ENCODE results near the gene LPCAT4. TPM values are rescaled to one million over a fixed set of nuclear protein-coding genes. Genes with fewer than 3 reads are reported as not detected.

The LPCAT4 gene
- total and polyA plus RNA-seq, 2 of the 8 experiments (the other 6 are each of a cell fraction or from before 2014, with no cell fraction given): 69.3 to 109 TPM

GRCh38 chr15:34348735-34349300, 18.2 kb downstream of the LPCAT4 start:
- Histone ChIP-seq H3K36me3 (ENCODE audit: control insufficient read depth in 2 of 4, insufficient read depth in 4 of 4, low read length in 3 of 4) (no peaks in the 10 kb centered on the region), H3K9me3 (ENCODE audit: insufficient read depth in 2 of 2, low read depth in 1 of 2, low read length in 1 of 2) (no peaks in the 10 kb centered on the region), H3K23ac (ENCODE audit: insufficient read length) (no peak overlapping the region), H3K79me2 (ENCODE audit: control insufficient read depth in 1 of 2, insufficient read depth in 2 of 2, low read length in 2 of 2) (no peaks in the 10 kb centered on the region), H3K4ac (replicated peaks; ENCODE audit: insufficient read length, low read depth, low read length) (no peak overlapping the region), H3K23me2 (ENCODE audit: low read depth, low read length) (no peaks in the 10 kb centered on the region), H2BK12ac (ENCODE audit: low read depth, low read length) (no peak overlapping the region), H3K27ac (ENCODE audit: low read depth, low read length) (no peak overlapping the region), H3K79me1 (ENCODE audit: low read depth, low read length) (no peaks in the 10 kb centered on the region), H3K4me2 (ENCODE audit: insufficient read depth in 1 of 2, low read depth in 2 of 2, low read length in 2 of 2) (no peak overlapping the region), H2AFZ (ENCODE audit: low read length) (no peak overlapping the region), H3K27me3 (replicated peaks in 1 of 4; ENCODE audit: control insufficient read depth in 3 of 4, extremely low read depth in 1 of 4, insufficient read depth in 3 of 4, low read length in 3 of 4) (no peaks in the 10 kb centered on the region), H4K8ac (ENCODE audit: extremely low read depth, insufficient read depth, low read length) (no peak overlapping the region), H3K56ac (replicated peaks; ENCODE audit: insufficient read length, low read depth, low read length) (no peak overlapping the region), H4K20me1 (replicated peaks in 1 of 2; ENCODE audit: control insufficient read depth in 1 of 2, insufficient read depth in 2 of 2, low read length in 2 of 2) (no peaks in the 10 kb centered on the region), H2BK15ac (ENCODE audit: low read length) (no peak overlapping the region), H3K4me3 (ENCODE audit: extremely low read depth in 1 of 4, insufficient read depth in 2 of 4, low read depth in 3 of 4, low read length in 4 of 4) (no peak overlapping the region), H4K5ac (ENCODE audit: insufficient read length, low read depth, low read length) (no peak overlapping the region), H3K9ac (replicated peaks in 1 of 4; ENCODE audit: extremely low read depth in 1 of 4, low read depth in 3 of 4, low read length in 3 of 4) (no peak overlapping the region), H3K18ac (ENCODE audit: extremely low read depth, low read length) (no peak overlapping the region), H2AK5ac (ENCODE audit: low read depth, low read length) (no peak overlapping the region), H2BK120ac (replicated peaks; ENCODE audit: low read depth, low read length) (no peak overlapping the region), H2BK5ac (ENCODE audit: low read depth, low read length) (no peak overlapping the region), H3K4me1 (replicated peaks in 1 of 4; ENCODE audit: control insufficient read depth in 3 of 4, insufficient read depth in 4 of 4, low read length in 3 of 4) (peaks cover 8 to 11% (median 10%) of the 10 kb centered on the region in 4 experiments; a peak in 6 of 7 replicates), H2BK20ac (ENCODE audit: low read length) (no peak overlapping the region), H3K14ac (ENCODE audit: insufficient read length) (no peak overlapping the region), H4K91ac (replicated peaks; ENCODE audit: insufficient read length, low read length) (no peak overlapping the region)
- WGBS, 2 experiments (ENCODE audit: extremely low coverage in 1 of 2, insufficient coverage in 1 of 2, insufficient read length in 1 of 2, insufficient replicate concordance in 2 of 2, low coverage in 1 of 2, low lambda C conversion rate in 2 of 2, missing lambda C conversion rate in 1 of 2): 79% methylated on average over 1 of the region's 1 CpG; no CpG with 5 or more reads in 1 of the 2 experiments
- DNase-seq (ENCODE audit: low read depth in 1 of 2, low spot score in 2 of 2) (peak in 1 of 2 experiments; percentile 4), FAIRE-seq (no peak)
- ChIA-PET CTCF (ENCODE audit: partially characterized antibody) (interaction anchor here (1.3 to 1.4 kb wide), 2 partner anchors 9 to 10 kb away, joined by 4 read pairs; no protein-coding TSS in a partner anchor), POLR2A (ENCODE audit: partially characterized antibody) (interaction anchor here (0.9 to 1.5 kb wide), 3 partner anchors 11 to 13 kb away, joined by 3 to 4 read pairs (median 4); partner anchors contain the start of gene SLC12A6)
- TF ChIP-seq SP2 (IDR thresholded peaks at IDR 0.05; ENCODE audit: low read length) (no peak), HDAC2 (IDR thresholded peaks at IDR 0.05; ENCODE audit: borderline replicate concordance in 1 of 2, low read depth in 2 of 2, low read length in 2 of 2) (no peak), ATF2 (IDR thresholded peaks at IDR 0.05; ENCODE audit: low read length) (no peak), NRF1 (IDR thresholded peaks at IDR 0.05; ENCODE audit: low read depth, low read length) (no peak), GABPA (IDR thresholded peaks at IDR 0.05; ENCODE audit: borderline replicate concordance, insufficient read depth, low read length) (no peak), BACH1 (IDR thresholded peaks at IDR 0.05; ENCODE audit: low read length) (no peak), KDM5A (IDR thresholded peaks at IDR 0.05; ENCODE audit: low read length) (no peak), PHF8 (conservative IDR thresholded peaks at IDR 0.05; ENCODE audit: low read depth, low read length) (no peak), EZH2 (IDR thresholded peaks at IDR 0.05; ENCODE audit: low read depth, low read length, severe bottlenecking) (no peak), NANOG (IDR thresholded peaks at IDR 0.05; ENCODE audit: insufficient read depth, low read depth, low read length, poor library complexity, severe bottlenecking) (no peak), TEAD4 (IDR thresholded peaks at IDR 0.05; ENCODE audit: low read depth, low read length) (no peak)

Measured in H1 (cell line).